ENCODE results near the gene CLIP4.

Gene CLIP4

GRCh38 chr2:29224693-29225551 lies 109.7 kb downstream of the CLIP4 start:
- no peak for DNase-seq

- no peak for DNase-seq
Observed at GRCh38 chr2:29225814-29226213, 110.6 kb downstream of the CLIP4 start.

GRCh38 chr2:29226375-29226774 lies 111.2 kb downstream of the CLIP4 start:
- no peak for DNase-seq

GRCh38 chr2:29226808-29227207 lies 111.6 kb downstream of the CLIP4 start:
- no peak for DNase-seq

- no peak for DNase-seq
Observed at GRCh38 chr2:29227935-29228675, 112.9 kb downstream of the CLIP4 start.

- DNase-seq = no peak
Observed at GRCh38 chr2:29228947-29229346, 113.7 kb downstream of the CLIP4 start.

- no peak for DNase-seq
Observed at GRCh38 chr2:29229640-29230039, 114.4 kb downstream of the CLIP4 start.

- no peak for DNase-seq
Observed at GRCh38 chr2:29232041-29232440, 116.8 kb downstream of the CLIP4 start.

- no peak for DNase-seq
Observed at GRCh38 chr2:29233428-29233827, 118.2 kb downstream of the CLIP4 start.

GRCh38 chr2:29235411-29235810 lies 120.2 kb downstream of the CLIP4 start:
- no peak for DNase-seq

GRCh38 chr2:29236074-29236473 lies 120.9 kb downstream of the CLIP4 start:
- no peak for DNase-seq

- no peak for DNase-seq
Observed at GRCh38 chr2:29238497-29238896, 123.3 kb downstream of the CLIP4 start.
